NCI-H524 treated with DMSO at 0.1 percent for 48 hours (cell line): ENCODE data around the gene SPANXC.
"Not testable (repeated sequence)": the region's sequence is repeated elsewhere in the genome, so short reads cannot be mapped to it uniquely, and the experiment has no call there.

Source experiments
- DNase-seq: peaks from one replicate; lab custom pipeline; 2025; lab: John Stamatoyannopoulos, UW

The SPANXC gene

GRCh38 chrX:141242417-141242816 lies at the start of gene SPANXC:
SPANXC (minus strand) TSS chrX:141242517; CDS start chrX:141242457, 60 bp downstream.
- DNase-seq, result not testable (repeated sequence)

GRCh38 chrX:141279476-141279875 lies 37.2 kb upstream of the SPANXC start:
- DNase-seq, result no peak

DNA sequence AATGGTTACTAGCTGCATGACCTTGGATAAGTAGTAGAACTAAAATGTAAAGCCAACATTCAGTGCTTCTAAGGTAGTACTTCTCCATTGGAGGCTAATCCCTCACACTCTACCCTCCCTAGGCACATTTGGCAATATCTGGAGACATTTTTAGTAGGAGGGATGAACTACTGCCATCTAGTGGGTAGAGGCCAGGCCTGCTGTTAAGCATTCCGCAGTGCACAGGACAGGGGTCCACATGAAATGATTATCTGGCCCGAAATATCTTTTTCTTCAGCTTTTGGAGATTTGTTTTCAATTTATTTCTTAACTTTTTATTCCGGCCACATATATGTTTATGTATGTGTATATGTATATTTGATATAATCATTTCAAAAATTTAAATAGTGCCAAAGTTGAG lies 36.0 kb upstream of the SPANXC start:
- peak; percentile 3 for DNase-seq

DNA sequence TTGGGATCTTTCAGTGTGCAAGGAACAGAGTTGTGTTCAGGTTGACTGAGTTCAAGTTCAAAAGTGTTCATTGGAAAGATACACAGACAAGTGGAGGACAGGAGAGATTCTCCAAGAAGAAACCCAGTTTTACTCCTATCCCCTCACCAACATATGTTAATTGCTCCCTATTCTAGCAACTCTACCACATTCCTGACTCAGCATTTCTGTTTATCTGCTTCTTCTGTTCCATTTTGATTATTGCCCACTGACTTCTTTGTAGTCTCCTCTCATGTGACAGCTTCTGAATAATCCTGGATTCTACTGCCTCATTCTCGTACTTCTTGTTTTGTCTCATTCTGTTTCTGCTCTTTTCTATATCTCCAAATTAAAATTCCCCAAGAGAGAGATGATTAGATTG lies 15.8 kb upstream of the SPANXC start:
- DNase-seq, result no peak

- DNase-seq, result no peak
These were observed 20.7 kb downstream of the SPANXC start for GRCh38 chrX:141221611-141222010.

GRCh38 chrX:141220342-141221008 lies 21.8 kb downstream of the SPANXC start:
- no peak for DNase-seq

DNA sequence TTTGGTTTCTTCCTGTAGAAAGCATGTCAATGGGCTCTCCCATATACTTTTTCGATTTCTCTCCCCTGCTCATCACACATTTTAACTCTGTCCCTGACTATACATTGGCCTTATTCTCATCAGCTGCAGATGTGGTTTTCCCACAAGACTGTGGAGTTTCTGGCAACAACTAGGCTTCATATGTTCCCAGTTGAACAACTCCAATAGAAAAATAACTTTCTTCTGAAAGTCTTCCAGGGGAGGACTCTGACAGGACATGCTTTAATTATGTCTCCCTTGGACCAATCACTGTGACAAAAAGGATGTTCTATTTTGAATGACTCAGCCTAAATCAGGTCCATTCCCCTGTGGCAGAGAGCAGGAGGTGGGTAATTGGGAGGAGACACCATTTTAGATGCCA lies 28.1 kb downstream of the SPANXC start:
- no peak for DNase-seq

DNA sequence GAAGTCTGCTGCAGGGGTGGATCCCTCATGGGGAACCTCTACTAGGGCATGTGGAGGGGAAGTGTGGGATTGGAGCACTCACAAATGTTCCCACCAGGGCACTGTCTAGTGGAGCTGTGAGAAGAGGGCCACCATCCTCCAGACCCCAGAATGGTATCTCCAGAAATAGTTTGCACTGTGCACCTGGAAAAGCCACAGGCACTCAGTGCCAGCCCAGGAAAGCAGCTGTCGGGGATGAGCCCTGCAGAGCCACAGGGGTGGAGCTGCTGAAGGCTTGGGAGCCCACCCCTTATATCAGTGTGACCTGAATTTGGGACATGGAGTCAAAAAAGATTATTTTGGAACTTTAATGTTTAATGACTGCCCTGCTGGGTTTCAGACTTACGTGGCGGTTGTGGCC lies 40.4 kb downstream of the SPANXC start:
- DNase-seq, result no peak
